ENCODE data around the gene LILRB1. TPM values are rescaled to one million over a fixed set of nuclear protein-coding genes. Genes with fewer than 3 reads are reported as not detected.

Gene LILRB1
- total and polyA plus RNA-seq, 2 of the 13 experiments (the other 11 are each of a cell fraction or from before 2014, with no cell fraction given), result not detected

- TF ChIP-seq ZSCAN31 (CRISPR knock-in tag; IDR thresholded peaks at IDR 0.05; ENCODE audit: low read depth) (no peak), GTF2F1 (IDR thresholded peaks at IDR 0.05; ENCODE audit: low read length) (no peak)
These were observed 14.2 kb upstream of the LILRB1 start (continued) for GRCh38 chr19:54616057-54616456.

DNA sequence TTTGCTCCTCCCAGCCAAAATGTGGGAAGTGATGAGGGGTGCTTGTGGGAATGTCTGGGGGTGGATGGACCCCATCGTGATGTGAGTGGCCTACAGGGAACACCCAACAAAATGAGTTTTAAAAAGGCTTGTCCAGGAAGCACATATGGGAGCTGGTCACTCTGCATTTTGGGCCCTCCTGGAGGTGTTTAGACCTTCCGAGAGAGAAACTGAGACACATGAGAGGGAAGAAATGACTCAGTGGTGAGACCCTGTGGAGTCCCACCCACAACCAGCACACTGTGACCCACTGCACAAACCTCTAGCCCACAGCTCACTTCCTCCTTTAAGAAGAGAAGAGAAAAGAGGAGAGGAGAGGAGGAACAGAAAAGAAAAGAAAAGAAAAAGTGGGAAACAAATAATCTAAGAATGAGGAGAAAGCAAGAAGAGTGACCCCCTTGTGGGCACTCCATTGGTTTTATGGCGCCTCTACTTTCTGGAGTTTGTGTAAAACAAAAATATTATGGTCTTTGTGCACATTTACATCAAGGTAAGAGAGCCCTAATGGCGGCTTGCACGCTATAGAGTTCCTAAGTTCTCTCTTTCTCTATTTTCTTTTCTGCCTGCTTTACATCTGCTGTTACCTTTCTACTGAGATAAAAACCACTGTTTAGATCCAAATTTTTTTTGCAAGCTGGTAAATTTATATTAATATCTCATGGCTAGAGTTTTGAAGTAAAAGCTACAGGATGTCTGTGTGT is 13.3 kb upstream of the LILRB1 start:
- FAIRE-seq (no peak), ATAC-seq (no peak), DNase-seq (ENCODE audit: low spot score) (no peak)
- ChIA-PET POLR2A (no interaction called here), CTCF (ENCODE audit: low intra/inter-chr PET ratio, low total read pairs) (no interaction called here)
- no peak for TF ChIP-seq ZNF230 (CRISPR knock-in tag; IDR thresholded peaks at IDR 0.05)
- no peak for TF ChIP-seq IKZF4 (CRISPR knock-in tag; IDR thresholded peaks at IDR 0.05; ENCODE audit: borderline replicate concordance, low read depth, not compliant biosample characterization)
- TF ChIP-seq SIN3B (IDR thresholded peaks at IDR 0.05; ENCODE audit: low read length), result no peak
- TF ChIP-seq, protein P1, sequence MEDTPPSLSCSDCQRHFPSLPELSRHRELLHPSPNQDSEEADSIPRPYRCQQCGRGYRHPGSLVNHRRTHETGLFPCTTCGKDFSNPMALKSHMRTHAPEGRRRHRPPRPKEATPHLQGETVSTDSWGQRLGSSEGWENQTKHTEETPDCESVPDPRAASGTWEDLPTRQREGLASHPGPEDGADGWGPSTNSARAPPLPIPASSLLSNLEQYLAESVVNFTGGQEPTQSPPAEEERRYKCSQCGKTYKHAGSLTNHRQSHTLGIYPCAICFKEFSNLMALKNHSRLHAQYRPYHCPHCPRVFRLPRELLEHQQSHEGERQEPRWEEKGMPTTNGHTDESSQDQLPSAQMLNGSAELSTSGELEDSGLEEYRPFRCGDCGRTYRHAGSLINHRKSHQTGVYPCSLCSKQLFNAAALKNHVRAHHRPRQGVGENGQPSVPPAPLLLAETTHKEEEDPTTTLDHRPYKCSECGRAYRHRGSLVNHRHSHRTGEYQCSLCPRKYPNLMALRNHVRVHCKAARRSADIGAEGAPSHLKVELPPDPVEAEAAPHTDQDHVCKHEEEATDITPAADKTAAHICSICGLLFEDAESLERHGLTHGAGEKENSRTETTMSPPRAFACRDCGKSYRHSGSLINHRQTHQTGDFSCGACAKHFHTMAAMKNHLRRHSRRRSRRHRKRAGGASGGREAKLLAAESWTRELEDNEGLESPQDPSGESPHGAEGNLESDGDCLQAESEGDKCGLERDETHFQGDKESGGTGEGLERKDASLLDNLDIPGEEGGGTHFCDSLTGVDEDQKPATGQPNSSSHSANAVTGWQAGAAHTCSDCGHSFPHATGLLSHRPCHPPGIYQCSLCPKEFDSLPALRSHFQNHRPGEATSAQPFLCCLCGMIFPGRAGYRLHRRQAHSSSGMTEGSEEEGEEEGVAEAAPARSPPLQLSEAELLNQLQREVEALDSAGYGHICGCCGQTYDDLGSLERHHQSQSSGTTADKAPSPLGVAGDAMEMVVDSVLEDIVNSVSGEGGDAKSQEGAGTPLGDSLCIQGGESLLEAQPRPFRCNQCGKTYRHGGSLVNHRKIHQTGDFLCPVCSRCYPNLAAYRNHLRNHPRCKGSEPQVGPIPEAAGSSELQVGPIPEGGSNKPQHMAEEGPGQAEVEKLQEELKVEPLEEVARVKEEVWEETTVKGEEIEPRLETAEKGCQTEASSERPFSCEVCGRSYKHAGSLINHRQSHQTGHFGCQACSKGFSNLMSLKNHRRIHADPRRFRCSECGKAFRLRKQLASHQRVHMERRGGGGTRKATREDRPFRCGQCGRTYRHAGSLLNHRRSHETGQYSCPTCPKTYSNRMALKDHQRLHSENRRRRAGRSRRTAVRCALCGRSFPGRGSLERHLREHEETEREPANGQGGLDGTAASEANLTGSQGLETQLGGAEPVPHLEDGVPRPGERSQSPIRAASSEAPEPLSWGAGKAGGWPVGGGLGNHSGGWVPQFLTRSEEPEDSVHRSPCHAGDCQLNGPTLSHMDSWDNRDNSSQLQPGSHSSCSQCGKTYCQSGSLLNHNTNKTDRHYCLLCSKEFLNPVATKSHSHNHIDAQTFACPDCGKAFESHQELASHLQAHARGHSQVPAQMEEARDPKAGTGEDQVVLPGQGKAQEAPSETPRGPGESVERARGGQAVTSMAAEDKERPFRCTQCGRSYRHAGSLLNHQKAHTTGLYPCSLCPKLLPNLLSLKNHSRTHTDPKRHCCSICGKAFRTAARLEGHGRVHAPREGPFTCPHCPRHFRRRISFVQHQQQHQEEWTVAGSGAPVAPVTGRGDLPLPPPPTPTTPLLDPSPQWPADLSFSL (CRISPR knock-in tag; IDR thresholded peaks at IDR 0.05), result no peak
- TF ChIP-seq KAT7 (CRISPR knock-in tag; IDR thresholded peaks at IDR 0.05; ENCODE audit: borderline replicate concordance), result no peak
- TF ChIP-seq RNF2 (conservative IDR thresholded peaks at IDR 0.05; ENCODE audit: low read depth), result no peak
- no peak for TF ChIP-seq CENPBD1 (CRISPR knock-in tag; IDR thresholded peaks at IDR 0.05; ENCODE audit: borderline replicate concordance, low read depth)
- no peak for TF ChIP-seq JUND (CRISPR knock-in tag; IDR thresholded peaks at IDR 0.05)
- TF ChIP-seq, protein P2, sequence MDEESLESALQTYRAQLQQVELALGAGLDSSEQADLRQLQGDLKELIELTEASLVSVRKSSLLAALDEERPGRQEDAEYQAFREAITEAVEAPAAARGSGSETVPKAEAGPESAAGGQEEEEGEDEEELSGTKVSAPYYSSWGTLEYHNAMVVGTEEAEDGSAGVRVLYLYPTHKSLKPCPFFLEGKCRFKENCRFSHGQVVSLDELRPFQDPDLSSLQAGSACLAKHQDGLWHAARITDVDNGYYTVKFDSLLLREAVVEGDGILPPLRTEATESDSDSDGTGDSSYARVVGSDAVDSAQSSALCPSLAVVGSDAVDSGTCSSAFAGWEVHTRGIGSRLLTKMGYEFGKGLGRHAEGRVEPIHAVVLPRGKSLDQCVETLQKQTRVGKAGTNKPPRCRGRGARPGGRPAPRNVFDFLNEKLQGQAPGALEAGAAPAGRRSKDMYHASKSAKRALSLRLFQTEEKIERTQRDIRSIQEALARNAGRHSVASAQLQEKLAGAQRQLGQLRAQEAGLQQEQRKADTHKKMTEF (CRISPR knock-in tag; IDR thresholded peaks at IDR 0.05), result no peak
- H4K20me1 ChIP-seq (ENCODE audit: insufficient read depth, low read length), result no peaks in the 10 kb centered on the region
- H3K27ac ChIP-seq (ENCODE audit: extremely low read length, insufficient read depth, low read length), result no peak overlapping the region
- H2AFZ ChIP-seq (ENCODE audit: low read length), result no peak overlapping the region
- 17% methylated on average over 5 of the region's 5 CpGs for WGBS (ENCODE audit: low lambda C conversion rate)
- H3K4me3 ChIP-seq (replicated peaks in 1 of 3; ENCODE audit: insufficient read depth in 1 of 3, low read depth in 2 of 3, low read length in 3 of 3), result no peak overlapping the region
- no TSS peak for BruUV-seq (replicated peaks)
- H3K79me2 ChIP-seq (ENCODE audit: insufficient read depth, low read length), result no peaks in the 10 kb centered on the region
- H3K9me3 ChIP-seq (ENCODE audit: low read length), result no peaks in the 10 kb centered on the region
- H3K4me2 ChIP-seq (ENCODE audit: low read depth, low read length), result no peak overlapping the region
- no peaks in the 10 kb centered on the region for H3K4me1 ChIP-seq (ENCODE audit: insufficient read depth, low read length)
- no peaks in the 10 kb centered on the region for H3K36me3 ChIP-seq (replicated peaks in 1 of 2; ENCODE audit: control insufficient read depth in 1 of 2, insufficient read depth in 2 of 2, low read length in 2 of 2)
- in situ Hi-C loops (cut with HindIII; ENCODE audit: extremely low pct_ligation_motif_present, low pct_unique_long_range_greater_than_20kb) (no loop called here), intact Hi-C loops (cut with micrococcal nuclease; ENCODE audit: unreplicated experiment) (no loop called here)
- no peak overlapping the region for H3K9ac ChIP-seq (ENCODE audit: insufficient read depth, low read depth, low read length)
- H3K27me3 ChIP-seq (ENCODE audit: control insufficient read depth in 1 of 2, insufficient read depth in 2 of 2, low read length in 2 of 2), result no peaks in the 10 kb centered on the region

Data from HepG2 (cell line).